IMR-90 (cell line): Measurements from ENCODE around the gene CDHR1. TPM values are rescaled to one million over a fixed set of nuclear protein-coding genes. Genes with fewer than 3 reads are reported as not detected.

Source experiments
- ATAC-seq: fragments of 200-7000 bp; cut with Tn5 transposase; 2 replicates; pipeline ENCODE4 v1.9.1; 2020; ENCODE audit warnings: low read depth, mild to moderate bottlenecking, moderate library complexity
- BruUV-seq: library from RNA; stranded (reverse); fragments of 400-500 nt; replicated peaks from 2 replicates; lab custom pipeline; 2021; lab: Mats Ljungman, UMichigan
- CTCF ChIA-PET: fragments of 300-600 bp; formaldehyde crosslinking; extraction: SDS; loops from one replicate; lab custom pipeline; 2021; ENCODE audit warnings: antibody characterized with exemption; lab: Yijun Ruan, JAX
- POLR2A ChIA-PET: fragments of 300-600 bp; sonication (Branson Sonifier 250); formaldehyde crosslinking; loops from one replicate; lab custom pipeline; 2022; ENCODE audit warnings: antibody characterized with exemption; ENCODE audit not compliant: unreplicated experiment; lab: Charles Lee
- DNase-seq: peaks from one replicate; pipeline ENCODE4 v3.0.0; 2013
- H2AFZ ChIP-seq: replicated peaks from 2 replicates; pipeline ENCODE3; 2013; ENCODE audit warnings: low read length, mild to moderate bottlenecking; ENCODE audit not compliant: poor library complexity
- H2AK5ac ChIP-seq: 2 replicates; pipeline ENCODE4 v1.6.1; 2013; ENCODE audit warnings: low read depth, low read length, inconsistent platforms
- H2AK9ac ChIP-seq: replicated peaks from 2 replicates; pipeline ENCODE3; 2013; ENCODE audit warnings: mild to moderate bottlenecking, low read depth, low read length, moderate library complexity; ENCODE audit not compliant: poor library complexity
- H2BK120ac ChIP-seq: 2 replicates; pipeline ENCODE4 v1.6.1; 2013; ENCODE audit warnings: low read depth, low read length, inconsistent platforms
- H2BK15ac ChIP-seq: 3 replicates; pipeline ENCODE4 v1.6.1; 2013; ENCODE audit warnings: low read depth, low read length, inconsistent platforms
- H2BK20ac ChIP-seq: 2 replicates; pipeline ENCODE4 v1.6.1; 2013; ENCODE audit warnings: low read depth, mild to moderate bottlenecking, inconsistent platforms, low read length, moderate library complexity
- H2BK5ac ChIP-seq: 2 replicates; pipeline ENCODE4 v1.6.1; 2013; ENCODE audit warnings: mild to moderate bottlenecking, low read depth, low read length, inconsistent platforms; ENCODE audit not compliant: poor library complexity, severe bottlenecking
- H3K14ac ChIP-seq: replicated peaks from 2 replicates; pipeline ENCODE4 v1.6.1; 2013; ENCODE audit warnings: low read depth, low read length, inconsistent platforms
- H3K18ac ChIP-seq: 2 replicates; pipeline ENCODE4 v1.6.1; 2013; ENCODE audit warnings: low read depth, low read length, control low read depth
- H3K23ac ChIP-seq: 2 replicates; pipeline ENCODE4 v1.6.1; 2013; ENCODE audit warnings: low read depth, low read length, inconsistent platforms
- H3K27ac ChIP-seq: 2 replicates; pipeline ENCODE4 v1.5.1; 2013; ENCODE audit warnings: mild to moderate bottlenecking, control low read depth, low read length; ENCODE audit not compliant: insufficient read depth
- H3K27me3 ChIP-seq: 2 replicates; pipeline ENCODE4 v1.6.1; 2013; ENCODE audit warnings: low read length; ENCODE audit not compliant: control insufficient read depth, insufficient read depth
- H3K36me3 ChIP-seq: 2 replicates; pipeline ENCODE4 v1.6.1; 2013; ENCODE audit warnings: low read length, mixed read lengths; ENCODE audit not compliant: control insufficient read depth, insufficient read depth
- H3K4ac ChIP-seq: 2 replicates; pipeline ENCODE4 v1.6.1; 2013; ENCODE audit warnings: low read depth, low read length, inconsistent platforms
- H3K4me1 ChIP-seq: 2 replicates; pipeline ENCODE4 v1.6.1; 2013; ENCODE audit warnings: low read length, mixed read lengths; ENCODE audit not compliant: control insufficient read depth, insufficient read depth
- H3K4me2 ChIP-seq: 2 replicates; pipeline ENCODE4 v1.6.1; 2013; ENCODE audit warnings: low read depth, mild to moderate bottlenecking, control low read depth, low read length, moderate library complexity
- H3K4me3 ChIP-seq: 2 replicates; pipeline ENCODE4 v1.5.1; 2013; ENCODE audit warnings: low read depth, mild to moderate bottlenecking, control low read depth, low read length, moderate library complexity; ENCODE audit not compliant: insufficient read depth
- H3K56ac ChIP-seq: 2 replicates; pipeline ENCODE4 v1.6.1; 2013; ENCODE audit warnings: low read length, inconsistent platforms; ENCODE audit not compliant: insufficient read depth; ENCODE audit errors: extremely low read depth
- H3K79me1 ChIP-seq, 2 experiments: 2 replicates each; pipeline ENCODE4 v1.6.1; 2013; ENCODE audit warnings: low read length in 2 of 2, inconsistent platforms in 1 of 2, low read depth in 1 of 2
- H3K9ac ChIP-seq: 2 replicates; pipeline ENCODE4 v1.6.1; 2013; ENCODE audit warnings: low read depth, low read length, control low read depth
- H3K9me1 ChIP-seq: 2 replicates; pipeline ENCODE4 v1.6.1; 2013; ENCODE audit warnings: low read length, inconsistent platforms; ENCODE audit not compliant: insufficient read depth
- H3K9me3 ChIP-seq: 2 replicates; pipeline ENCODE4 v1.6.1; 2013; ENCODE audit warnings: low read length; ENCODE audit not compliant: control insufficient read depth, insufficient read depth
- H4K20me1 ChIP-seq: 2 replicates; pipeline ENCODE4 v1.6.1; 2013; ENCODE audit warnings: low read length, inconsistent platforms; ENCODE audit not compliant: insufficient read depth
- H4K5ac ChIP-seq: 2 replicates; pipeline ENCODE4 v1.6.1; 2013; ENCODE audit warnings: mild to moderate bottlenecking, low read depth, low read length, control low read depth
- H4K8ac ChIP-seq, 2 experiments: 2 replicates each; pipeline ENCODE4 v1.6.1; 2013; ENCODE audit warnings: low read depth in 2 of 2, low read length in 2 of 2, control low read depth in 1 of 2, inconsistent platforms in 1 of 2
- H4K91ac ChIP-seq: 2 replicates; pipeline ENCODE4 v1.6.1; 2013; ENCODE audit warnings: low read depth, low read length, inconsistent platforms; ENCODE audit not compliant: insufficient read depth
- BHLHE40 ChIP-seq: fragments of 150-350 bp; IDR thresholded peaks from 2 replicates; pipeline ENCODE4 v1.6.1; 2016; ENCODE audit warnings: mild to moderate bottlenecking, low read depth, low read length
- CEBPB ChIP-seq: IDR thresholded peaks from 2 replicates; pipeline ENCODE4 v1.6.1; 2012; ENCODE audit warnings: low read depth, low read length, improper control_type of control experiment
- CHD1 ChIP-seq: IDR thresholded peaks from 2 replicates; pipeline ENCODE4 v1.6.1; 2012; ENCODE audit warnings: low read depth, low read length, improper control_type of control experiment
- FOS ChIP-seq: fragments of 150-350 bp; IDR thresholded peaks from 2 replicates; pipeline ENCODE4 v1.6.1; 2016; ENCODE audit warnings: low read depth, low read length
- MAFK ChIP-seq: IDR thresholded peaks from 2 replicates; pipeline ENCODE4 v1.6.1; 2012; ENCODE audit warnings: low read depth, low read length, improper control_type of control experiment
- MAZ ChIP-seq: IDR thresholded peaks from 2 replicates; pipeline ENCODE4 v1.6.1; 2012; ENCODE audit warnings: low read depth, mild to moderate bottlenecking, low read length, improper control_type of control experiment, moderate library complexity, borderline replicate concordance
- MXI1 ChIP-seq: IDR thresholded peaks from 2 replicates; pipeline ENCODE4 v1.6.1; 2012; ENCODE audit warnings: low read depth, mild to moderate bottlenecking, low read length, moderate library complexity, borderline replicate concordance
- NFE2L2 ChIP-seq: fragments of 150-350 bp; IDR thresholded peaks from 2 replicates; pipeline ENCODE4 v1.6.1; 2016; ENCODE audit warnings: low read depth, mild to moderate bottlenecking, low read length
- POLR2A ChIP-seq: IDR thresholded peaks from 2 replicates; pipeline ENCODE4 v1.6.1; 2012; ENCODE audit warnings: mild to moderate bottlenecking, low read depth, low read length
- RAD21 ChIP-seq: IDR thresholded peaks from 2 replicates; pipeline ENCODE4 v1.6.1; 2012; ENCODE audit warnings: low read length, improper control_type of control experiment
- RCOR1 ChIP-seq: IDR thresholded peaks from 2 replicates; pipeline ENCODE4 v1.6.1; 2012; ENCODE audit warnings: mild to moderate bottlenecking, low read length, improper control_type of control experiment; ENCODE audit not compliant: insufficient replicate concordance
- RFX5 ChIP-seq: IDR thresholded peaks from 2 replicates; pipeline ENCODE4 v1.8.0; 2012; ENCODE audit warnings: low read depth, mild to moderate bottlenecking, low read length, moderate library complexity
- SMC3 ChIP-seq: fragments of 150-350 bp; IDR thresholded peaks from 2 replicates; pipeline ENCODE4 v1.6.1; 2016; ENCODE audit warnings: low read depth, mild to moderate bottlenecking, antibody characterized with exemption, low read length, moderate library complexity
- WGBS, 2 experiments: methylation state at CpG; one replicate each; pipeline versions ENCODE4 v1.1.5 to v1.1.7; 2013; ENCODE audit warnings: missing lambda C conversion rate in 2 of 2; ENCODE audit not compliant: insufficient read length in 1 of 2; ENCODE audit errors: extremely low coverage in 2 of 2; 5-methylcytosine and 5-hydroxymethylcytosine counted together
- dilution Hi-C: fragments of 300-500 bp; cut with HindIII; formaldehyde crosslinking; loops from one replicate; pipeline ENCODE4 v1.14.3; 2018; ENCODE audit warnings: low sequenced_read_pairs; ENCODE audit not compliant: unreplicated experiment
- in situ Hi-C: fragments of 300-500 bp; cut with MboI; formaldehyde crosslinking; loops from 3 replicates; pipeline ENCODE4 v1.14.3; 2019; ENCODE audit warnings: low sequenced_read_pairs, inconsistent platforms, mixed read lengths
- intact Hi-C: fragments of 100-400 bp; cut with micrococcal nuclease; formaldehyde crosslinking; loops from 2 replicates; pipeline ENCODE4 v1.10.0; 2022
- polyA plus RNA-seq, 3 experiments: library from polyadenylated mRNA; depleted of rRNA; stranded (reverse); fragments of >200 nt; gene quantifications; 2 replicates each; pipeline ENCODE4 v1.2.3, GENCODE V29; 2012; ENCODE audit warnings: low replicate concordance in 1 of 3
- total RNA-seq: library from RNA; depleted of rRNA; stranded (reverse); fragments of >200 nt; gene quantifications from 2 replicates; pipeline ENCODE4 v1.2.3, GENCODE V29; 2012
- TF ChIP-seq, protein P1 (sequence below): conservative IDR thresholded peaks from 2 replicates; pipeline ENCODE4 v1.5.1; 2012; ENCODE audit warnings: mild to moderate bottlenecking, low read depth, low read length, improper control_type of control experiment
- TF ChIP-seq, protein P2 (sequence below): fragments of 150-350 bp; IDR thresholded peaks from 2 replicates; pipeline ENCODE4 v1.6.1; 2016; ENCODE audit warnings: low read depth, mild to moderate bottlenecking, low read length, moderate library complexity, borderline replicate concordance
- TF ChIP-seq, protein P3 (sequence below): fragments of 150-350 bp; IDR thresholded peaks from 2 replicates; pipeline ENCODE4 v1.6.1; 2017; ENCODE audit warnings: mild to moderate bottlenecking, antibody characterized with exemption, low read length, low read depth

CDHR1 gene
- total and polyA plus RNA-seq, 2 of the 4 experiments (the other 2 are of a cell fraction), result not detected

DNA sequence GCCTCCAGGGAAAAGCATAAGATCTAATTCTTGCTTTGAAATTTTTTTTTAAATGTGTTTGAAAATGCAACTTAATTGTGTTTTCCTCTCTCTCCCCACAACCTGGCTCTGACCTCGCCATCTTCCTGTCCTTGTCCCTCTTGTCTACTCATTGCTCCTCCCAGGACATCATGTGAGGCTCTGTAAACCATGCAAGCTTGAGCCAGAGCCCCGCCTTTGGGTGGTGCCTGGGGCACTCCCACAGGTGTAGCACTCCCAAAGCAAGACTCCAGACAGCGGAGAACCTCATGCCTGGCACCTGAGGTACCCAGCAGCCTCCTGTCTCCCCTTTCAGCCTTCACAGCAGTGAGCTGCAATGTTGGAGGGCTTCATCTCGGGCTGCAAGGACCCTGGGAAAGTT lies 9.8 kb upstream of the CDHR1 start:
- Histone ChIP-seq H3K4ac (no peak overlapping the region), H2AK9ac (no peak overlapping the region), H3K9me1 (peaks cover 8% of the 10 kb centered on the region), H3K56ac (no peak overlapping the region), H3K4me1 (no peaks in the 10 kb centered on the region), H4K5ac (no peak overlapping the region), H2AFZ (no peak overlapping the region), H2BK15ac (no peak overlapping the region), H3K27me3 (no peaks in the 10 kb centered on the region; the same call in 1 of the 2 replicates), H2BK20ac (no peak overlapping the region), H3K4me2 (no peak overlapping the region), H3K18ac (no peak overlapping the region), H2AK5ac (no peak overlapping the region), H3K9me3 (no peaks in the 10 kb centered on the region), H2BK120ac (no peak overlapping the region), H3K27ac (no peak overlapping the region), H4K20me1 (no peaks in the 10 kb centered on the region), H2BK5ac (no peak overlapping the region), H4K91ac (no peak overlapping the region), H3K9ac (no peak overlapping the region), H3K4me3 (no peak overlapping the region), H3K79me1 (no peaks in the 10 kb centered on the region), H3K23ac (no peak overlapping the region), H3K36me3 (no peaks in the 10 kb centered on the region), H3K14ac (no peak overlapping the region), H4K8ac (no peak overlapping the region)
- BruUV-seq, result no TSS peak
- in situ Hi-C loops (no loop called here), dilution Hi-C loops (no loop called here), intact Hi-C loops (no loop called here)
- WGBS, 2 experiments, result 17% methylated on average over 1 of the region's 4 CpGs; no CpG with 5 or more reads in 1 of the 2 experiments
- CTCF ChIA-PET, result no interaction called here
- DNase-seq (no peak), ATAC-seq (no peak)
- TF ChIP-seq CEBPB (no peak), MXI1 (no peak), MAZ (no peak), RFX5 (no peak), BHLHE40 (no peak), SMC3 (no peak), FOS (no peak), CHD1 (no peak), RCOR1 (no peak), RAD21 (no peak), NFE2L2 (no peak), POLR2A (no peak), MAFK (no peak)
- TF ChIP-seq, protein P1, sequence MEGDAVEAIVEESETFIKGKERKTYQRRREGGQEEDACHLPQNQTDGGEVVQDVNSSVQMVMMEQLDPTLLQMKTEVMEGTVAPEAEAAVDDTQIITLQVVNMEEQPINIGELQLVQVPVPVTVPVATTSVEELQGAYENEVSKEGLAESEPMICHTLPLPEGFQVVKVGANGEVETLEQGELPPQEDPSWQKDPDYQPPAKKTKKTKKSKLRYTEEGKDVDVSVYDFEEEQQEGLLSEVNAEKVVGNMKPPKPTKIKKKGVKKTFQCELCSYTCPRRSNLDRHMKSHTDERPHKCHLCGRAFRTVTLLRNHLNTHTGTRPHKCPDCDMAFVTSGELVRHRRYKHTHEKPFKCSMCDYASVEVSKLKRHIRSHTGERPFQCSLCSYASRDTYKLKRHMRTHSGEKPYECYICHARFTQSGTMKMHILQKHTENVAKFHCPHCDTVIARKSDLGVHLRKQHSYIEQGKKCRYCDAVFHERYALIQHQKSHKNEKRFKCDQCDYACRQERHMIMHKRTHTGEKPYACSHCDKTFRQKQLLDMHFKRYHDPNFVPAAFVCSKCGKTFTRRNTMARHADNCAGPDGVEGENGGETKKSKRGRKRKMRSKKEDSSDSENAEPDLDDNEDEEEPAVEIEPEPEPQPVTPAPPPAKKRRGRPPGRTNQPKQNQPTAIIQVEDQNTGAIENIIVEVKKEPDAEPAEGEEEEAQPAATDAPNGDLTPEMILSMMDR, result no peak
- TF ChIP-seq, protein P2, sequence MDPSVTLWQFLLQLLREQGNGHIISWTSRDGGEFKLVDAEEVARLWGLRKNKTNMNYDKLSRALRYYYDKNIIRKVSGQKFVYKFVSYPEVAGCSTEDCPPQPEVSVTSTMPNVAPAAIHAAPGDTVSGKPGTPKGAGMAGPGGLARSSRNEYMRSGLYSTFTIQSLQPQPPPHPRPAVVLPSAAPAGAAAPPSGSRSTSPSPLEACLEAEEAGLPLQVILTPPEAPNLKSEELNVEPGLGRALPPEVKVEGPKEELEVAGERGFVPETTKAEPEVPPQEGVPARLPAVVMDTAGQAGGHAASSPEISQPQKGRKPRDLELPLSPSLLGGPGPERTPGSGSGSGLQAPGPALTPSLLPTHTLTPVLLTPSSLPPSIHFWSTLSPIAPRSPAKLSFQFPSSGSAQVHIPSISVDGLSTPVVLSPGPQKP, result no peak
- TF ChIP-seq, protein P3, sequence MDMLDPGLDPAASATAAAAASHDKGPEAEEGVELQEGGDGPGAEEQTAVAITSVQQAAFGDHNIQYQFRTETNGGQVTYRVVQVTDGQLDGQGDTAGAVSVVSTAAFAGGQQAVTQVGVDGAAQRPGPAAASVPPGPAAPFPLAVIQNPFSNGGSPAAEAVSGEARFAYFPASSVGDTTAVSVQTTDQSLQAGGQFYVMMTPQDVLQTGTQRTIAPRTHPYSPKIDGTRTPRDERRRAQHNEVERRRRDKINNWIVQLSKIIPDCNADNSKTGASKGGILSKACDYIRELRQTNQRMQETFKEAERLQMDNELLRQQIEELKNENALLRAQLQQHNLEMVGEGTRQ, result no peak
- POLR2A ChIA-PET, result no interaction called here
